HG03469 (cell line): ENCODE data around the gene AQP4.
A peak's percentile ranks its signal among the peaks of the same experiment; 100 is the strongest.

ENCODE experiments used
- ATAC-seq: cut with Tn5 transposase; IDR thresholded peaks from one replicate; pipeline ENCODE4 v1.9.1; 2021; ENCODE audit warnings: mild to moderate bottlenecking, moderate library complexity, moderate number of reproducible peaks; ENCODE audit not compliant: unreplicated experiment

AQP4 gene

DNA sequence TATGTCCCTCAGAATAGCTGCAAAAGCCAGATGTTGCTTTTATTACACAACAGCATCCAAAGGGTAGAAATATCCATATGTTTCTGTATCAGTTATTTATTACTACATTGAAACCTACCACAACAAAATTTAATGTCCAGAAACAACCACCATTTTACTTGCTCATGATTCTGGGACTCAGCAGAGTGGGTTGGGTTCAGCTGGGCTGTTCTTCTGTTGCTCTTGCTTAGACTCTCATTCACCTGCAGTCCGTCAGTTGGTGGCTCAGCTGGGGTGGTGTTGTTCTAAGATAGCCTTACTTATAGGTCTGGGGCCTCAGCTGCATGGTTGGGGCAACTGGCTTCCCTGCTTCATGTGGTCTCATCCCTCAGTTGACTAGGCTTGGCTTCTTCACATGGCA, 21.7 kb downstream of the AQP4 start:
- ATAC-seq = no peak

DNA sequence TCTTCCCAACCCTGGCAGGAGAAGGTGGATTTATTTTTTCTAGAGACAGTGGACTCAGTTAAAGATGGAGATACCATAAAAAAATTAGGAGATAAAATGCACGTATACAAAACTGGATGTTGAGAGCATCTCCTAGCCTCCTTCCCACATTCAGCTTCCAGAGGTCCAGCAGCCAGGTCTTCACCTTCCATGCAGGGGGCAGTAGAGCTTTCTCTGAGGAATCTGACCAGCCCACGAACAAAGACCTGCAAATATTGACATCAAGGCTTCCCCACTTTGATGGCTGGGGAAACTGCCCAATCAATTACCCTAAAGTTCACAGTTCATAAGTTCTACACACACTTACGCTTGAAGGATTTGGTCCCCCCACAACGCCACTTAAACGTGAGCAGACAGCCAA, 24.5 kb downstream of the AQP4 start:
- no peak for ATAC-seq

GRCh38 chr18:26839609-26840008, 25.9 kb downstream of the AQP4 start:
- ATAC-seq = no peak

DNA sequence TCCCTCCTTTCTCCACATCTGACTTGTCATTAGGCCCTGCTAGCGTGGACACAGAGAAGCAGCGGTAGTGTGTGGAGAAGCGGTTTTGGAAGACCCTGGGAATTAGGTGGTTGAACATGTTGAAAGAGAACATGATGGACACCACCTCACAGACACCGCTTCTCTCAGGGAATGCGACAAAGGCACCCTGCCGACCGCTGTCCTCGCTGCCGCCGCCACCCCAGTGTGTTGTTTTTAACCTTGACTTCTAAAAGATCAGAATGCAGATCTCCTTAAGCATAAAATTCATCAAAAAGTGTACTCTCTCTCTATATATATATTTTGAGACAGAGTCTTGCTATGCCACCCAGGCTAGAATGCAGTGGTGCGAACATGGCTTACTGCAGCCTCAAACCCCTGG, 33.2 kb downstream of the AQP4 start:
- ATAC-seq = no peak

GRCh38 chr18:26827581-26827980, 37.9 kb downstream of the AQP4 start:
- ATAC-seq = no peak

- no peak for ATAC-seq
Measured at GRCh38 chr18:26826656-26827235, 38.8 kb downstream of the AQP4 start.

DNA sequence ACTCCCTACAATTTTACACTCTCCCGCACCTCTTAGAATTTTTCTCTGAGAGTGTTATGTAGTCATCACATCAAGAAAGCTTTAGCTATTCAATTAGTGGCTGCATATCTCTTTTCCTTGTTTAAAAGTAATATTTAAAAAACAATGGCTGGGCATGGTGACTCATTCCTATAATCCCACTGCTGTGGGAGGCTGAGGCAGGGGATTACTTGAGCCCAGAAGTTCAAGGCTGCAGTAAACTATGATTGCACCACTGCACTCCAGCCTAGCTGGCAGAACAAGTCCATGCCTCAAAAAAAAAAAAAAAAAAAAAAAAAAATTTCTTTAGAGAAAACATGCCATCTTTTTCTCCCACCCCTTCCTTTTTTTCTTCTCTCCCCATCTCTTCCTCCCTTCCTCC, 44.3 kb downstream of the AQP4 start:
- no peak for ATAC-seq

DNA sequence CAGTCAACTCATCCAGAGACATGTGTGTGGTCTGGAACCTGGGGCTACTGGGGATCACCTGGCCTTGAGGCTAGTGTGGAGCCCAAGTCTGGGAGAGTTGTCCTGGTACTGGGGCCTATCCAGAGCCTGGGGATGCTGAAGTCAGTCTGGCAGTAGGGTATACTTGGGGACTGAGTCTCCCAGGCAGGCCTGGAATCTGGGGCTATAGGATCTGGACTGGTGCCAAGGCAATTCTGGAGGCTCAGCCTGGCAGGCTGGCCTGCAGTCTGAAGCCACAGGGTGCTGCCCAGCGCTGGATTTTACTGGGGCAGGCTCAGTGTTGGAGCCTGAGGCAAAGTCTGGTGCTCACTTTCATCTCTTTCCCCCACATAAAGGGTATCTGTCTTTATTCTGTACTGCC, 46.5 kb downstream of the AQP4 start:
- ATAC-seq = no peak

DNA sequence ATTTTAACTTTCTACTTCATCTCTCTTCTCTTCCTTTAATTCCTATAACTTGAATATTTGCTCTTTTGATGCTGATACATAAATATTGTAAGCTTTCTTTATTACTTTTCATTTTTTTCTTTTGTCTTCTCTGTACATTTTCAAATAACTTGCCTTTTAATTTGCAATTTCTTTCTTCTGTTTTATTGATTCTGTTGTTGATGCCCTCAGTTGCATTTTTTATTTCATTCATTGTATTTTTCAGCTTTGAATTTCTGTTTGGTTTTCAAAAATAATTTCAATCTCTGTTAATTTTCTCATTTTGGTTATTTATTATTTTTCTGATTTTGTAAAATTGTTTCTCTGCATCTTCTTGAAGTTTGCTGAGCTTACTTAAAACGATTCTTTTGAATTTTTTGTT, 47.0 kb downstream of the AQP4 start:
- ATAC-seq = no peak

GRCh38 chr18:26813043-26813442, 52.5 kb downstream of the AQP4 start:
- peak; percentile 70 for ATAC-seq

- ATAC-seq = no peak
Measured at GRCh38 chr18:26812462-26812861, 53.0 kb downstream of the AQP4 start.

GRCh38 chr18:26809346-26809745, 56.2 kb downstream of the AQP4 start:
- ATAC-seq = no peak

GRCh38 chr18:26806224-26806623, 59.3 kb downstream of the AQP4 start:
- ATAC-seq = no peak

- ATAC-seq = no peak
Measured at GRCh38 chr18:26804519-26804918, 61.0 kb downstream of the AQP4 start.

- no peak for ATAC-seq
Measured at GRCh38 chr18:26803643-26804042, 61.9 kb downstream of the AQP4 start.

DNA sequence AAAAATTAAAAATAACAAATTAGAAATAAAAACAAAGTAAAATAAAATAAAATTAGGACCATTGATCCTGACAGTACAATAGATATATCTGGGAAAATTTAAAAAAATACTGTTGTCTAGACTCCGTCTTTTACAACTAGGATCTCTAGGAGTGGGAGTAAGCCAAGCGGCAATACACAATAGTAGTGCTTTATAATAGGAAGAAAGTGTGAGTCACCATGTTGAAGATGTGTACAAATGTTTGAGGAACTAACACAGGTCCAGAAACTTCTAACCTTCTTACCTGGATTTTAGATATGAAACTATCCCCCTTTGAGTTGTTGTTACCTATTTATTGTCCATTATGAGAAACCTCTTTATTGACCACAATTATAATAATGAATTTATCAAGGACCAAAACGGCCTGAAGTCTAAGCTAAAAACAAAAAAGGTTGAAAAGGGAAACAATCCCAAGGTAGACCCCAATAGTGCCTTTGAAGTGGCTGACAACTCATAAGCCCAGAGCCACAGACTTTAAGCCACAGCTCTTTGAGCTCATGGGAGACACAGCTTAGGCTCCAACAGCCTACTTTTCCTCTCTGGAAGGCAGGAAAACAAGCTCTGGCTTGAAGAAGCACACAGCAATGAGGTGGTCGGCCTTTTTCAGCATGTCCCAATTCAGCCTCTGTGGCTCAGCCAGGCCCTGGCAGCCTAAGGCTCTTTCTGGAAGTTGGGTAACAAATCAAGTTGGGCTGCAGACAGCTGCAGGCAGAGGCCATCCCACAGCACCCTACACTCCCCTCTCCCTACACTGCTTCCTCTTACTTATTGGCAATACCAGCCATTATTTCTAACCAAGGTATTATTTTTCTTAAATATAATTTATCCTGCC, 62.9 kb downstream of the AQP4 start:
- ATAC-seq = no peak
